IPS DF 6.9 (cell line): ENCODE measurements around the gene TMEM161B.
"Not testable (repeated sequence)": the region's sequence is repeated elsewhere in the genome, so short reads cannot be mapped to it uniquely, and the experiment has no call there.

ENCODE experiments used
- DNase-seq: peaks from one replicate; pipeline ENCODE4 v3.0.0-alpha.2; 2013; ENCODE audit warnings: low read depth, low spot score
- H3K27ac ChIP-seq: one replicate; pipeline ENCODE4 v1.5.1; 2013; ENCODE audit warnings: low read length, control low read depth
- H3K27me3 ChIP-seq: 2 replicates; pipeline ENCODE4 v1.6.1; 2013; ENCODE audit warnings: mild to moderate bottlenecking, low read length; ENCODE audit not compliant: control insufficient read depth, insufficient read depth
- H3K36me3 ChIP-seq: 2 replicates; pipeline ENCODE4 v1.6.1; 2013; ENCODE audit warnings: low read length; ENCODE audit not compliant: control insufficient read depth, insufficient read depth
- H3K4me1 ChIP-seq: 2 replicates; pipeline ENCODE4 v1.6.1; 2013; ENCODE audit warnings: low read length; ENCODE audit not compliant: control insufficient read depth, insufficient read depth
- H3K4me3 ChIP-seq: 2 replicates; pipeline ENCODE4 v1.5.1; 2013; ENCODE audit warnings: mild to moderate bottlenecking, low read length
- H3K9me3 ChIP-seq: 2 replicates; pipeline ENCODE4 v1.6.1; 2013; ENCODE audit warnings: low read length, inconsistent platforms; ENCODE audit not compliant: control insufficient read depth, insufficient read depth
- WGBS: extraction: QIAGEN DNeasy Blood & Tissue Kit; methylation state at CpG from one replicate; pipeline ENCODE4 v1.1.7; 2013; ENCODE audit warnings: mixed read lengths, missing lambda C conversion rate; ENCODE audit not compliant: insufficient read length, insufficient coverage; 5-methylcytosine and 5-hydroxymethylcytosine counted together

Gene TMEM161B

GRCh38 chr5:88276378-88276777 lies 7.7 kb upstream of the TMEM161B start:
- H3K9me3 ChIP-seq = no peaks in the 10 kb centered on the region
- DNase-seq = no peak
- H3K4me1 ChIP-seq = no peaks in the 10 kb centered on the region
- no peaks in the 10 kb centered on the region for H3K36me3 ChIP-seq
- no peak overlapping the region for H3K4me3 ChIP-seq
- no peaks in the 10 kb centered on the region for H3K27me3 ChIP-seq
- WGBS = no CpG with 5 or more reads among the region's 1 CpG
- no peak overlapping the region for H3K27ac ChIP-seq

- no peaks in the 10 kb centered on the region for H3K27me3 ChIP-seq
- no peaks in the 10 kb centered on the region for H3K36me3 ChIP-seq
Observed at GRCh38 chr5:88275581-88275980, 6.9 kb upstream of the TMEM161B start.

GRCh38 chr5:88269222-88269771 lies 652 bp upstream of the TMEM161B start:
- no peaks in the 10 kb centered on the region for H3K9me3 ChIP-seq
- DNase-seq = no peak
- no CpG with 5 or more reads among the region's 16 CpGs for WGBS
- H3K36me3 ChIP-seq = no peaks in the 10 kb centered on the region
- peak overlapping the region; percentile 64; the same call in 1 of the 2 replicates for H3K4me3 ChIP-seq
- no peaks in the 10 kb centered on the region for H3K27me3 ChIP-seq
- no peaks in the 10 kb centered on the region for H3K4me1 ChIP-seq
- no peak overlapping the region for H3K27ac ChIP-seq

More at GRCh38 chr5:88275581-88275980, 6.9 kb upstream of the TMEM161B start:
- no peaks in the 10 kb centered on the region for H3K4me1 ChIP-seq
- no peak overlapping the region for H3K4me3 ChIP-seq
- no peak overlapping the region for H3K27ac ChIP-seq
- H3K9me3 ChIP-seq = no peaks in the 10 kb centered on the region
- no peak for DNase-seq

GRCh38 chr5:88264565-88264964 lies 4.1 kb downstream of the TMEM161B start:
- DNase-seq, H3K27ac ChIP-seq, H3K27me3 ChIP-seq, H3K9me3 ChIP-seq, H3K36me3 ChIP-seq, H3K4me1 ChIP-seq, H3K4me3 ChIP-seq: not testable (repeated sequence)
- no CpG with 5 or more reads among the region's 2 CpGs for WGBS

GRCh38 chr5:88263349-88263748 lies 5.3 kb downstream of the TMEM161B start:
- H3K27ac ChIP-seq = no peak overlapping the region
- no peaks in the 10 kb centered on the region for H3K27me3 ChIP-seq
- no peak for DNase-seq
- no CpG with 5 or more reads among the region's 2 CpGs for WGBS
- H3K4me1 ChIP-seq = no peaks in the 10 kb centered on the region; the same call in 1 of the 2 replicates
- H3K36me3 ChIP-seq = no peaks in the 10 kb centered on the region
- H3K9me3 ChIP-seq = no peaks in the 10 kb centered on the region
- H3K4me3 ChIP-seq = no peak overlapping the region

GRCh38 chr5:88262116-88262515 lies 6.5 kb downstream of the TMEM161B start:
- Histone ChIP-seq H3K4me1 (no peaks in the 10 kb centered on the region; the same call in 1 of the 2 replicates), H3K27ac (no peak overlapping the region), H3K27me3 (no peaks in the 10 kb centered on the region), H3K9me3 (no peaks in the 10 kb centered on the region), H3K36me3 (no peaks in the 10 kb centered on the region), H3K4me3 (no peak overlapping the region)
- DNase-seq = no peak

GRCh38 chr5:88258636-88259035 lies 10.0 kb downstream of the TMEM161B start:
- no peak for DNase-seq
- no peaks in the 10 kb centered on the region for H3K27me3 ChIP-seq
- H3K9me3 ChIP-seq = no peaks in the 10 kb centered on the region
- H3K27ac ChIP-seq = no peak overlapping the region
- WGBS = no CpG with 5 or more reads among the region's 2 CpGs
- H3K4me1 ChIP-seq = peaks cover 3% of the 10 kb centered on the region; the same call in 1 of the 2 replicates
- no peaks in the 10 kb centered on the region for H3K36me3 ChIP-seq
- H3K4me3 ChIP-seq = no peak overlapping the region

- Histone ChIP-seq H3K27me3 (no peaks in the 10 kb centered on the region), H3K36me3 (no peaks in the 10 kb centered on the region), H3K9me3 (no peaks in the 10 kb centered on the region), H3K4me1 (peaks cover 3% of the 10 kb centered on the region; the same call in 1 of the 2 replicates), H3K4me3 (no peak overlapping the region), H3K27ac (no peak overlapping the region)
- no CpG with 5 or more reads among the region's 4 CpGs for WGBS
- peak; percentile 75 for DNase-seq
Observed at GRCh38 chr5:88256872-88257271, 11.8 kb downstream of the TMEM161B start.

- DNase-seq = no peak
- H3K36me3 ChIP-seq = no peaks in the 10 kb centered on the region
- no peak overlapping the region for H3K4me3 ChIP-seq
- H3K4me1 ChIP-seq = peaks cover 3% of the 10 kb centered on the region; the same call in 1 of the 2 replicates
- no peak overlapping the region for H3K27ac ChIP-seq
- no peaks in the 10 kb centered on the region for H3K27me3 ChIP-seq
- H3K9me3 ChIP-seq = no peaks in the 10 kb centered on the region
Observed at GRCh38 chr5:88256037-88256436, 12.6 kb downstream of the TMEM161B start.

- H3K4me3 ChIP-seq = no peak overlapping the region
- H3K27ac ChIP-seq = no peak overlapping the region
- no peak for DNase-seq
- no peaks in the 10 kb centered on the region for H3K9me3 ChIP-seq
- H3K4me1 ChIP-seq = peaks cover 5% of the 10 kb centered on the region; the same call in 1 of the 2 replicates
- no peaks in the 10 kb centered on the region for H3K27me3 ChIP-seq
- H3K36me3 ChIP-seq = no peaks in the 10 kb centered on the region
- no CpG with 5 or more reads among the region's 1 CpG for WGBS
Observed at GRCh38 chr5:88254320-88254719, 14.3 kb downstream of the TMEM161B start.

- H3K9me3 ChIP-seq = no peaks in the 10 kb centered on the region
Observed at GRCh38 chr5:88251048-88251711, 17.5 kb downstream of the TMEM161B start.

More at GRCh38 chr5:88251048-88251711, 17.5 kb downstream of the TMEM161B start:
- DNase-seq = no peak
- no peaks in the 10 kb centered on the region for H3K27me3 ChIP-seq
- H3K4me1 ChIP-seq = peaks cover 3% of the 10 kb centered on the region; the same call in 1 of the 2 replicates
- H3K36me3 ChIP-seq = no peaks in the 10 kb centered on the region
- H3K4me3 ChIP-seq = no peak overlapping the region
- H3K27ac ChIP-seq = no peak overlapping the region
- no CpG with 5 or more reads among the region's 2 CpGs for WGBS
